Heart right ventricle (tissue), 16 donors: ENCODE data around the gene ZNF44. TPM values are rescaled to one million over a fixed set of nuclear protein-coding genes. Genes with fewer than 3 reads are reported as not detected.
A peak's percentile ranks its signal among the peaks of the same experiment; 100 is the strongest.
"Not testable (repeated sequence)": the region's sequence is repeated elsewhere in the genome, so short reads cannot be mapped to it uniquely, and the experiment has no call there.

Experiments used
- ATAC-seq, 8 donors: fragments of 200-7000 bp; cut with Tn5 transposase; one replicate each; pipeline ENCODE4 v1.9.1; 2020; ENCODE audit warnings: mild to moderate bottlenecking in 8 of 8, moderate library complexity in 8 of 8, moderate number of reproducible peaks in 1 of 8
- DNase-seq, 2 donors: peaks; one replicate each; pipeline ENCODE4 v3.0.0-alpha.2; 2020
- H3K27ac ChIP-seq, 10 donors: fragments of 200-600 bp; sonication (generic) in 2 of 10; one replicate each; pipeline versions ENCODE4 v1.5.0 to v1.8.0; 2020 to 2022; ENCODE audit warnings: mild to moderate bottlenecking in 3 of 10
- H3K27me3 ChIP-seq, 7 donors: fragments of 200-600 bp; one replicate each; pipeline ENCODE4 v1.8.0; 2021 to 2022; ENCODE audit warnings: mild to moderate bottlenecking in 2 of 7
- H3K36me3 ChIP-seq, 9 donors: fragments of 200-600 bp; sonication (generic) in 1 of 9; one replicate each; pipeline versions ENCODE4 v1.5.0 to v1.8.0; 2020 to 2022; ENCODE audit warnings: mild to moderate bottlenecking in 2 of 9
- H3K4me1 ChIP-seq, 9 donors: fragments of 200-600 bp; sonication (generic) in 1 of 9; one replicate each; pipeline versions ENCODE4 v1.5.0 to v1.8.0; 2020 to 2022; ENCODE audit warnings: mild to moderate bottlenecking in 4 of 9
- H3K4me3 ChIP-seq, 10 donors: fragments of 200-600 bp; sonication (generic) in 2 of 10; one replicate each; pipeline versions ENCODE4 v1.5.0 to v1.8.0; 2020 to 2022; ENCODE audit warnings: mild to moderate bottlenecking in 7 of 10, moderate library complexity in 2 of 10
- H3K9me3 ChIP-seq, 11 donors: fragments of 200-600 bp in 10 of 11; sonication (generic) in 2 of 11; one replicate each; pipeline versions ENCODE4 v1.5.0 to v1.8.0; 2013 to 2022; ENCODE audit warnings: mild to moderate bottlenecking in 2 of 11, control low read depth in 1 of 11, moderate library complexity in 1 of 11
- CTCF ChIP-seq, 9 donors: fragments of 200-600 bp; sonication (generic) in 2 of 9; IDR thresholded peaks; one replicate each; pipeline versions ENCODE4 v1.5.0 to v1.8.0; 2021 to 2022; ENCODE audit warnings: antibody characterized with exemption in 9 of 9, mild to moderate bottlenecking in 5 of 9, moderate library complexity in 1 of 9
- WGBS, 2 donors: extraction: QIAGEN DNeasy Blood & Tissue Kit; methylation state at CpG; one replicate each; pipeline ENCODE4 v1.1.7; 2013; ENCODE audit warnings: inconsistent platforms in 1 of 2; 5-methylcytosine and 5-hydroxymethylcytosine counted together
- intact Hi-C, 10 donors: fragments of 100-400 bp; cut with DNase I; formaldehyde crosslinking; loops; one replicate each; pipeline versions ENCODE4 v1.11.1 to v1.14.2; 2022
- polyA plus RNA-seq, 2 donors: library from polyadenylated mRNA; stranded (reverse); fragments of 200-250 nt; gene quantifications; one replicate each; pipeline ENCODE4 v1.2.3, GENCODE V29; 2013
- total RNA-seq, 10 donors: library from RNA; stranded (reverse); fragmentation: NEBNext Ultra II Directional in 3 of 10; extraction: Animal tissue kit (Norgen Biotek cat#: 25700) in 3 of 10; gene quantifications; one replicate each; pipeline versions ENCODE4 v1.2.1 to v1.2.4, GENCODE V29; 2021 to 2023
- donor health status: Arrhythmogenic right ventricular cardiomyopathy.
- donor health status: ischemic (EF 13 %, LVEDD 7.1; RV severe dilation, severe dysfunction).
- donor health status: healthy with polysubstance abuse.
- donor health status: DM: no; HTN: yes; CAD: no.
- donor health status: DM: no; HTN: no; CAD: no.
- donor health status: ischemic (EF 25% LVEDD 6.9; RV normal size, moderate dysfunction).
- donor health status: ischemic (EF 25% LVEDD 5.7; RV mildly dilated, moderate dysfunction).
- donor health status: healthy.
- donor health status: DM: yes; HTN: yes; CAD: no.
- donor health status: Ischemic cardiomyopathy.
- donor health status: ischemic (EF 35%, LVEDD 5.7; RV mildly dilated, moderate dysfunction).
- donor health status: nonischemic (EF 11% LVEDD 7.7; RV severe dilation, severe dysfunction).
- donor health status: DM: yes; HTN: yes; CAD: no.
- donor health status: PGD.
- donor health status: ischemic (EF 29% LVEDD 5.4; RV normal size, mild dysfunction).
- donor health status: nonischemic (EF 23%, LVEDD 6.1; RV moderate dilation, normal function).

The ZNF44 gene
- total and polyA plus RNA-seq, 12 donors, result 6.3 to 16.1 (median 10.4) TPM

GRCh38 chr19:12330340-12330739 lies 35.7 kb upstream of the ZNF44 start:
- ATAC-seq (no peak), DNase-seq (no peak)
- intact Hi-C loops, result loop anchor here in 4 of 10 donors (5.0 kb wide), 2 partner anchors 37 to 38 kb away; partner anchors contain the start of genes ZNF44 (in 4 of the 4) and ZNF442 (in 1 of the 4)
- no peak overlapping the region for H3K4me3 ChIP-seq
- H3K27ac ChIP-seq, result peak overlapping the region in 6 of 10 donors; percentile 91 to 98 (median 94)
- no peaks in the 10 kb centered on the region for H3K36me3 ChIP-seq
- H3K9me3 ChIP-seq, result no peaks in the 10 kb centered on the region
- H3K27me3 ChIP-seq, result no peaks in the 10 kb centered on the region
- 94 to 98% methylated on average over 4 of the region's 4 CpGs for WGBS, 2 donors
- no peak for TF ChIP-seq CTCF (IDR thresholded peaks at IDR 0.05)
- H3K4me1 ChIP-seq, result peaks cover 0 to 29% (median 18%) of the 10 kb centered on the region in 9 donors

DNA sequence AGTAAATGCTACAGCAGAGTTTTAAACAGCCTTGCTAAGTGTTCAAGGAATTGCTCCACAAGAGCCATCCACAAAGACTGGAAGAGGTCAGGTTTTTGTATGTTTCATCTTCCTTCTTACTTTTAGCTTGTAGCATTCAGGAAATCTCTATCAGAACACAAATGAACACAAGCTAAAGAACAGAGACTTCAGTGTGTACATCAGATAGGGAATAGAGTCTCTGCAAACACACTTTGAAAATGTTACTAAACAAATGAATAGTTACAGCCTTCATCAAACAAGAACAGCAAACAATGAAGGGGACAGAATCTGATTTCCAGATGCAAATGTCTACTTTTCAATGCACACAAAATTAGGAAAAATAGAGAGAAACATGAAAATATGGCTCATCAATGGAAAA lies 31.0 kb upstream of the ZNF44 start:
- H3K36me3 ChIP-seq, result peaks cover 0 to 35% (median 19%) of the 10 kb centered on the region in 9 donors
- peaks cover 0 to 2% (median 0%) of the 10 kb centered on the region in 9 donors for H3K4me1 ChIP-seq
- ATAC-seq, result no peak
- no peak overlapping the region for H3K4me3 ChIP-seq
- no peak for DNase-seq
- intact Hi-C loops, result no loop called here
- peaks cover 0 to 36% (median 0%) of the 10 kb centered on the region in 11 donors for H3K9me3 ChIP-seq
- H3K27me3 ChIP-seq, result no peaks in the 10 kb centered on the region
- TF ChIP-seq CTCF (IDR thresholded peaks at IDR 0.05), result no peak
- H3K27ac ChIP-seq, result no peak overlapping the region

- Histone ChIP-seq H3K4me1 (no peaks in the 10 kb centered on the region), H3K4me3 (no peak overlapping the region), H3K27me3 (no peaks in the 10 kb centered on the region), H3K9me3 (peaks cover 0 to 92% (median 2%) of the 10 kb centered on the region in 11 donors), H3K36me3 (peaks cover 0 to 74% (median 47%) of the 10 kb centered on the region in 9 donors), H3K27ac (no peak overlapping the region)
- WGBS, 2 donors, result 95 to 96% methylated on average over 13 of the region's 13 CpGs
- intact Hi-C loops, result no loop called here
- ATAC-seq (no peak), DNase-seq (no peak)
- no peak for TF ChIP-seq CTCF (IDR thresholded peaks at IDR 0.05)
These were observed 24.2 kb upstream of the ZNF44 start for GRCh38 chr19:12318782-12319413.

GRCh38 chr19:12314553-12314952 lies 19.9 kb upstream of the ZNF44 start:
- Histone ChIP-seq H3K9me3 (peaks cover 0 to 49% (median 2%) of the 10 kb centered on the region in 11 donors), H3K4me3 (no peak overlapping the region), H3K27ac (no peak overlapping the region), H3K27me3 (no peaks in the 10 kb centered on the region), H3K4me1 (no peaks in the 10 kb centered on the region), H3K36me3 (peaks cover 0 to 39% (median 17%) of the 10 kb centered on the region in 9 donors)
- no peak for TF ChIP-seq CTCF (IDR thresholded peaks at IDR 0.05)
- DNase-seq, result no peak
- 89 to 90% methylated on average over 7 of the region's 7 CpGs for WGBS, 2 donors
- ATAC-seq, result no peak
- intact Hi-C loops, result no loop called here

DNA sequence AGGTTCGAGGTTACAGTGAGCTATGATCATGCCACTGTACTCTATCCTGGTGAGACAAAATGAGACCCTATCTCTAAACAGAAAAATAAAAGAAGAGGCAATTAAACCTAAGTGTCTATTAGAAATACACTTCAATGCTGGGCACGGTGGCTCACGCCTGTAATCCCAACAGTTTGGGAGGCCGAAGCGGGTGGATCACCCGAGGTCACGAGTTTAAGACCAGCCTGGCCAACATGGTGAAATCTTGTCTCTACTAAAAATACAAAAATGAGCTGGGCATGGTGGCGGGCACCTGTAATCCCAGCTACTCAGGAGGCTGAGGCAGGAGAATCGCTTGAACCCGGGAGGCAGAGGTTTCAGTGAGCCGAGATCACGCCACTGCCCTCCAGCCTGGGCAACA lies 14.2 kb upstream of the ZNF44 start:
- DNase-seq, H3K36me3 ChIP-seq, intact Hi-C loops, H3K9me3 ChIP-seq, H3K27me3 ChIP-seq, H3K27ac ChIP-seq, ATAC-seq, H3K4me1 ChIP-seq, H3K4me3 ChIP-seq: not testable (repeated sequence)
- 98% methylated on average over 12 of the region's 12 CpGs for WGBS, 2 donors
